Stimulated activated naive CD8-positive, alpha-beta T cell treated with anti-CD3 and anti-CD28 coated beads, Interleukin-15, amount 100 ng/mL, for 72 hours (primary cell): ENCODE data around the gene LINGO3.

Experiments used
- ATAC-seq: fragments of 150-1000 bp; cut with Tn5 transposase; 2 replicates; pipeline ENCODE4 v1.10.0; 2021; ENCODE audit warnings: mild to moderate bottlenecking, moderate library complexity
- DNase-seq, 2 donors: peaks; one replicate each; pipeline ENCODE4 v3.0.0; 2021 to 2022
- H3K27ac Mint-ChIP-seq, 2 donors: one replicate each; pipeline ENCODE4 v1.8.0; 2022; ENCODE audit warnings: mild to moderate bottlenecking in 2 of 2, mixed read lengths in 2 of 2, moderate library complexity in 2 of 2
- H3K27me3 Mint-ChIP-seq: one replicate; pipeline ENCODE4 v1.8.0; 2022; ENCODE audit warnings: mixed read lengths
- H3K4me1 Mint-ChIP-seq: one replicate; pipeline ENCODE4 v1.8.0; 2022; ENCODE audit warnings: mild to moderate bottlenecking, mixed read lengths
- H3K4me3 Mint-ChIP-seq, 2 donors: one replicate each; pipeline ENCODE4 v1.8.0; 2022; ENCODE audit warnings: mild to moderate bottlenecking in 2 of 2, mixed read lengths in 2 of 2, moderate library complexity in 1 of 2
- H3K9me3 Mint-ChIP-seq, 2 donors: one replicate each; pipeline ENCODE4 v1.8.0; 2022; ENCODE audit warnings: mixed read lengths in 2 of 2

The LINGO3 gene

DNA sequence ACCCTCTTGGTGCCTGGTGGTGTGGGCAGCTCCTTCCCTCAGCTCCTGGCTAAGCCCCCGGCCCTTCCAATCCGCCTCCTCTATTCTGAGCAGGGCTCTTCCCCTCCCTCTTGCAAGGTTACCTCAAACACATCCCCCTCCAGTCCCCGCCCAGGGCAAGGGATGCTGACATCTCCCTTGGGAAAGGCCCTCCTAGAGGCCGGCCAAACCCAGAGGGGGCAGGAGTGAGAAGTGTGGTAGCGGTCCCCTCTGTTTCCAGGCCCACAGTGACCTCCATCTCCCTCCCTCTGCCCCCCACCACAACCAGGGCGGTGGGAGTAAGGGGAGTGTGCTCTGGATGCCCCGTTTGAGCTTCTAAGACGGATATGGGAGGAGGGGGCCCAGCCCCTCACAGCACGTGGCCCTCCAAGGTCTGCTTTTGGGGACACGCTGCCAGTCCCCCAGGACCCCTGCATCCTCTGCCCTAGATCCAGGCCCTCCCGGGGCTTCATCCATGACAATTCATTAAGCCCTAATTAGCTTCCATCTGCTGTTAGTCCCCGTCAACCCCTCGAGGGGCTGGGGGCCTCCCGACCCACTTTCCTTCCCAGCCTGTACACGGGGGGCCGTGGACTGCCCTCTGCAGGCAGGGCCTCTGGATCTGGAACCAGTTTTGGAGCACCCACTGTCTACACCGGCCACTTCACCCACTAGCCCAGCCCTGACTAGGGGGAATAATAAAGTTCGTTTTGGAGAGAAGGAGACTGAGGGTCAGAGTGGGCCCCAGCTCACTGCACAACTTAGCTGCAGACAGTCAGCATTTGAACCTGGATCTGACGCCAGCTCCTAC is 2.3 kb downstream of the LINGO3 start:
- no peak overlapping the region for H3K27ac Mint-ChIP-seq
- ATAC-seq (no peak), DNase-seq (no peak)
- H3K4me3 Mint-ChIP-seq = no peak overlapping the region
- H3K9me3 Mint-ChIP-seq = no peaks in the 10 kb centered on the region
- peaks cover 96% of the 10 kb centered on the region for H3K27me3 Mint-ChIP-seq
- H3K4me1 Mint-ChIP-seq = peaks cover 34% of the 10 kb centered on the region

DNA sequence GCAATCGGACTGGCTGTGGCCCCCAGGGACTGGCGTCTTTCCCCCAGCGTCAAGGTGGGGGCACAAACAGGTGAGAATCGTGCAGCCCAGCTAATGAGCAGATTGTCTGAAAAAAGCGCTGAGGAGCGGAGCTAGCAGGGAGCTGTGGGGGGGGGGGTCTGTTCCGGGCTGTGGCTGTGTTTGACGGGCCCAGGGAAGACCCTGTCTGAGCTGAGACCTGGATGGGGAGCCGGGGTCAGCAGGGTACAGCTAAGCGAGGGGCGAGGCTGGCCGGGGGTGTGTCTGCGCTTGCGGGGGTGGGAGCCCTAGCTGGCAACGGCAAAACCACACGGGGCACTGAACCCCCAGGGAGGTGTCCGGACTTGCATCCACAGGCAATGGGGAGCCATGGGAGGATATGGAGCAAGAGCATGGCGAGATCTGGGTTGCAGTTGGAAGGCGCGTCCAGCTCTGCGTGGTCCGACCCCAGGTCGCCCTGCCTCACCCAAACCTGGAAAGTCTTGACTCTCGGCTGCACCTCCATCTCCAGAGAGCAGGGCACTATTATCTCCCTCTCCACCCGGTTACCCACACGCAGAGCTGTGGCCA is 4.6 kb downstream of the LINGO3 start:
- DNase-seq (no peak), ATAC-seq (no peak)
- Mint-ChIP-seq H3K9me3 (no peaks in the 10 kb centered on the region), H3K4me1 (peaks cover 18% of the 10 kb centered on the region), H3K4me3 (peak overlapping the region in 1 of 2 donors; percentile 56), H3K27me3 (peaks cover 72% of the 10 kb centered on the region), H3K27ac (no peak overlapping the region)

GRCh38 chr19:2302319-2303210 is 5.4 kb downstream of the LINGO3 start:
- H3K4me1 Mint-ChIP-seq = peaks cover 17% of the 10 kb centered on the region
- peak overlapping the region; percentile 38 to 56 for H3K4me3 Mint-ChIP-seq
- DNase-seq (no peak), ATAC-seq (peak; percentile 49)
- no peaks in the 10 kb centered on the region for H3K9me3 Mint-ChIP-seq
- no peak overlapping the region for H3K27ac Mint-ChIP-seq
- peaks cover 66% of the 10 kb centered on the region for H3K27me3 Mint-ChIP-seq

DNA sequence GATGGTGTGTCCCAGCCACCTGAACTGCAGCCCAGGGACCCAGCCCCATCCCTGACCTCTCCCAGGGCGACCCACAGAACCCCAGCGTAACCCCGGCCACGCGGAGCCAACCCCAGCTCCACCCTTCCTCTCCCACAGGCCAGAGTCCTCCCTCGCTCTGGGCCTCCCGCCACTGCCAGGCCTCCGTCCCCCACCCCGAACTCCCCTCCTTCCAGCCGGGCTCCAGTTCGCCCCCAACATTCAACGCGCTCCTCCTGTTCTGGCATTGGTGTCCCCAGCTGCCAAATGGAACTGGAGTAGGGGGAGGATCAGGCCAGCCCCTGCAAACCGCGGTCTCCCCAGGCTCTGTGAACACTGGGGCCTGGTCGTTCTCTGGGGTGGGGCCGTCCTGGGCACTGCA is 7.4 kb downstream of the LINGO3 start:
- peak overlapping the region in 1 of 2 donors; percentile 6 for H3K27ac Mint-ChIP-seq
- H3K27me3 Mint-ChIP-seq = peaks cover 46% of the 10 kb centered on the region
- no peak for ATAC-seq
- DNase-seq = no peak
- H3K4me3 Mint-ChIP-seq = no peak overlapping the region
- peaks cover 17% of the 10 kb centered on the region for H3K4me1 Mint-ChIP-seq
- H3K9me3 Mint-ChIP-seq = no peaks in the 10 kb centered on the region

DNA sequence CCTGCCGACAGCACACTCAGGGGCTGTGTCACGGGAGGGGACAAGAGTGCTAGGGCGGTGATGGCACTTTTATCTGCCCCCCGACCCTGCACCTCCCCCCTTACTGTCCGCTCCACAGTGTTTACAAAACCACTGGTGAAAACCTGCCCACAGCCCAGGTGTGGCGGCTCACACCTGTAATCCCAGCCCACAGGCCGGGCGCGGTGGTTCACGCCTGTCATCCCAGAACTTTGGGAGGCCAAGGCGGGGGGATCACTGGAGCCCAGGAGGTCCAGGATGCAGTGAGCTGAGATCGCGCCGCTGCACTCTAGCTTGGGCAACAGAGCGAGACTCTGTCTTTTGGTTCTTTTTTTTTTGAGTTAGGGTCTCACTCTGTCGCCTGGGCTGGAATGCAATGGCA is 11.8 kb downstream of the LINGO3 start:
- no peaks in the 10 kb centered on the region for H3K9me3 Mint-ChIP-seq
- ATAC-seq (no peak), DNase-seq (no peak)
- peaks cover 2% of the 10 kb centered on the region for H3K27me3 Mint-ChIP-seq
- H3K4me3 Mint-ChIP-seq = no peak overlapping the region
- H3K27ac Mint-ChIP-seq = no peak overlapping the region
- peaks cover 15% of the 10 kb centered on the region for H3K4me1 Mint-ChIP-seq

DNA sequence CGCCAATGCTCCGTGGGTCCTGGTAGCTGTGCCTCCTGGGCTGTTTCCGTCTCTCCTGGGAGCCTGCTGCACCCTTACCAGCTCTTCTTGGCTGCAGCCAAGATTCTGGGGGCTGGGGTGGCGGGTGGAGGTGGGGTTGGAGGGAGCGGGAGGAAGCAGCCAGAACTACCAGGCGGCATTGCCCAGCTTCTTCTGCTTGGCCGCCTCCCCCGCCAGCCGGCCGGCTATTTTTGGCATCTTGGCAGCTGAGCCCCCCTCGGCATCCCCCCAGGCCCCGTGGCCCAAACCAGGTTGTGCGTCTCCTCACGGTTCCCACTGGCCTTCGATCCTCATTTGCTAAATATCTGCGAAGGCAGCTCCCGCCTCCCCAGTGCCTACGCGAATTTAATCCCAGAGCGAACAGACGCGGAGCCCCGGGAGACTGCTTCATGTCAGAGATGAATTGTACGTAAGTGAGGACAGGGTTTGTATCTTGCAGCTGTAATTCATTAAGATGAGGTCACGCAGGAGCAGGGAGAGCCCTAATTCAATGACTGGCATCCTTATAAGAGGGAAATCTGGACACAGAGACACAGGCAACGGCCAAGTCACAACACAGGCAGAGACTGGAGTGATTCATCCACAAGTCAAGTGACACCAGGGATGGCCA is 13.1 kb downstream of the LINGO3 start:
- H3K27ac Mint-ChIP-seq = no peak overlapping the region
- H3K9me3 Mint-ChIP-seq = no peaks in the 10 kb centered on the region
- peaks cover 11% of the 10 kb centered on the region for H3K27me3 Mint-ChIP-seq
- DNase-seq (no peak), ATAC-seq (no peak)
- peaks cover 26% of the 10 kb centered on the region for H3K4me1 Mint-ChIP-seq
- H3K4me3 Mint-ChIP-seq = no peak overlapping the region

DNA sequence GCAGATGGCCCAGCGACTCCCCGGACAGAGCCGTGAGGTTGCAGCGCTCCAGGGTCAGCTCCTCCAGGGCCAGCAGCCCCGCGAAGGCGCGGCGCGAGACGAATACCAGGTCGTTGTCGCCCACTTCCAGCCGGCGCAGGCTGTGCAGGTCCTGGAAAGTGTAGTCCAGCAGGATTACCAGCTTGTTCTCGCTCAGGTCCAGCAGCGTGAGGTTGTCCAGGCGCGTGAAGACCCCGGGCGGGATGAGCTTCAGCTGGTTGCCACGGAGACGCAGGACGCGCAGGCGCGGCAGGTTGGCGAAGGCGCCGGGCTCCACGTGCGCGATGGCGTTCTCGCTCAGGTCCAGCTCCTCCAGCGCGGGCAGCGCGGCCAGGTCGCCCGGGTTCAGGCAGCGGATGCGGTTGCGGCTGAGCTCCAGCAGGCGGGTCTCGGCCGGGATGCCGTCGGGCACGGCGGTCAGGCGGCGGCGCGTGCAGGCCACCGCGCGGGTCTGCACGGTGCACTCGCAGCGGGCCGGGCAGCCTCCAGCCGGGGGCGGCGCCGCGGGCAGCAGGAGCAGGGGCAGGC is 16.7 kb downstream of the LINGO3 start:
- DNase-seq (no peak), ATAC-seq (no peak)
- H3K27ac Mint-ChIP-seq = no peak overlapping the region
- H3K27me3 Mint-ChIP-seq = peaks cover 31% of the 10 kb centered on the region
- no peaks in the 10 kb centered on the region for H3K9me3 Mint-ChIP-seq
- peaks cover 45% of the 10 kb centered on the region for H3K4me1 Mint-ChIP-seq
- peak overlapping the region; percentile 71 to 94 for H3K4me3 Mint-ChIP-seq

GRCh38 chr19:2290441-2291184 is 17.3 kb downstream of the LINGO3 start:
- peak overlapping the region in 1 of 2 donors; percentile 67 for H3K27ac Mint-ChIP-seq
- DNase-seq (no peak), ATAC-seq (peak; percentile 32)
- peak overlapping the region; percentile 71 to 94 for H3K4me3 Mint-ChIP-seq
- no peaks in the 10 kb centered on the region for H3K9me3 Mint-ChIP-seq
- H3K27me3 Mint-ChIP-seq = peaks cover 31% of the 10 kb centered on the region
- H3K4me1 Mint-ChIP-seq = peaks cover 45% of the 10 kb centered on the region

GRCh38 chr19:2289714-2290435 is 18.1 kb downstream of the LINGO3 start:
- Mint-ChIP-seq H3K4me3 (peak overlapping the region; percentile 94), H3K4me1 (peaks cover 45% of the 10 kb centered on the region), H3K27me3 (peaks cover 31% of the 10 kb centered on the region), H3K9me3 (no peaks in the 10 kb centered on the region), H3K27ac (peak overlapping the region; percentile 55 to 92)
- ATAC-seq (peak; percentile 83), DNase-seq (peak; percentile 54 to 70)

- Mint-ChIP-seq H3K27me3 (peaks cover 31% of the 10 kb centered on the region), H3K4me1 (peaks cover 41% of the 10 kb centered on the region), H3K4me3 (peak overlapping the region; percentile 94), H3K27ac (peak overlapping the region; percentile 75 to 89), H3K9me3 (no peaks in the 10 kb centered on the region)
- peak; percentile 19 for ATAC-seq
- DNase-seq = no peak
Measured at GRCh38 chr19:2288818-2289713, 18.9 kb downstream of the LINGO3 start.

DNA sequence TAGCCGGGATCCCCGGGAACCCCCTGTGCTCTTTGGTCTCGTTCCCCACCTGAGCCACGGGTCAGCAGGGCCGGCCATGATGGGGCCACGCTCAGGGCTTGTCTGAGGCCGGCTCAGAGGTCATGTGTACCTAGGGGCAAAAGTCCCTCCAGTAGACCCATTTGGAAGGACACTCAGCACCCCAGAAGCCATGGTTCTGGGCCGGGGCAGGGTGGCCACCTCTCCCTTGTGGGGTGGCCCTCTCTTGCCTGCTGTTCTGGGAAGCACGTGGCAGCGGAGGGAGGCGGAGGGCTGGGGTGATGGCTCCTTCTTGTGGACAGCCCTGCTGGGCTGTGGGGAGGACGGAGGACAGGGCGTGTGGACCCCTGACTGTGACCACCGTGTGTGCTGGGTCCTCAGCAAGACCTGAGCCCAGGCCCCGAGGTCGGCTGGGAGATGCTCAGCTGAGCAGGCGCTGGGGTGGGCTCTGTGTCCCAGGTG is 19.6 kb downstream of the LINGO3 start:
- peaks cover 36% of the 10 kb centered on the region for H3K4me1 Mint-ChIP-seq
- H3K4me3 Mint-ChIP-seq = peak overlapping the region; percentile 94
- no peaks in the 10 kb centered on the region for H3K9me3 Mint-ChIP-seq
- ATAC-seq (no peak), DNase-seq (no peak)
- peaks cover 31% of the 10 kb centered on the region for H3K27me3 Mint-ChIP-seq
- peak overlapping the region in 1 of 2 donors; percentile 28 for H3K27ac Mint-ChIP-seq

DNA sequence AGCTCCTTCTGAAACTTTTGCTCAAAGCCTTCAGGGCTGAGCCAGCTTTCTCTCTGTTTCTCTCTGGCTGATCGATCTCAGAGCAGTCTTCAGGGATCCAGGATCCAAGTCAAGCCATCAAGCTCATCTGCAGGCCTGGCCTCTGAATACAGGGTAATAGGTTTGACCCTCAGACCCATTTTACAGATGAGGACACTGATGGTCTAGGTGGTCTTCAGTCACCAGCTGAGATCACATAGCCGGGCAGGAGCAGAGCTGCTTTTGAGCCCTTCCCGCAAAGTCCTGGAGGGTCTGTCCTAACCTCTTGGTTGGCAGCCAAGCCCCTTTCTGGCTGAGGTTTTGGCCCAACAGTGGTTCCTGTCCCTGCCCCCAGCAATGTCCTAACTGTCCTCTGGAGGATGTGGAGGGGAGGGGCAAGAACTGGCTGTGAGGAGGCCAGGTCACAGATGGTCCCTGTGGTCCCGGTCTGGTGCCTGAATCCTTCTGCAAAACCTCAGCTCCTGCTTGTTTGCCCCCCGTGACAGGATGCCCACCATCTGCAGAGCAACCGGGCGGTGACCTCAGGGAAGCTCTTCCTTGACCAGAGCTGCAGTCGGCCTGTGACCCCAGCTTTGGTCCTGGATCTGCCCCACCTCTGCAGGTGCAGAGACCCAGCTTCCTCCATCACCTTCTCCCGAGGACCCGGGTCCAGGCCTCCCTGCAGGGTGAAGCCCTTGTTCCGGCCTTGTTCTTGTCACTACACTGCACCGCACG is 20.2 kb downstream of the LINGO3 start:
- H3K4me3 Mint-ChIP-seq = no peak overlapping the region
- no peaks in the 10 kb centered on the region for H3K9me3 Mint-ChIP-seq
- peak overlapping the region in 1 of 2 donors; percentile 1 for H3K27ac Mint-ChIP-seq
- peaks cover 38% of the 10 kb centered on the region for H3K4me1 Mint-ChIP-seq
- ATAC-seq (no peak), DNase-seq (no peak)
- peaks cover 34% of the 10 kb centered on the region for H3K27me3 Mint-ChIP-seq
